HCT116 (cell line): ENCODE measurements around the gene CCDC154. TPM values are rescaled to one million over a fixed set of nuclear protein-coding genes. Genes with fewer than 3 reads are reported as not detected.

Experiments
- ATAC-seq: fragments of 200-7000 bp; cut with Tn5 transposase; 2 replicates; pipeline ENCODE4 v1.9.1; 2020; ENCODE audit warnings: mild to moderate bottlenecking, moderate library complexity
- BruUV-seq: library from RNA; stranded (reverse); fragments of 400-500 nt; replicated peaks from 2 replicates; lab custom pipeline; 2021; lab: Mats Ljungman, UMichigan
- CTCF ChIA-PET: fragments of 300-600 bp; sonication (Branson Sonifier 250); formaldehyde crosslinking; loops from one replicate; lab custom pipeline; 2021; ENCODE audit warnings: antibody characterized with exemption; lab: Charles Lee
- POLR2A ChIA-PET: fragments of 300-600, 350-600 bp; sonication (Branson Sonifier 250); formaldehyde crosslinking; loops from one replicate; lab custom pipeline; 2021; ENCODE audit warnings: antibody characterized with exemption; lab: Charles Lee
- RAD21 ChIA-PET, 2 experiments: fragments of 300-600 bp; sonication (Branson Sonifier 250); formaldehyde crosslinking; loops; one replicate each; lab custom pipeline; 2023; ENCODE audit warnings: low total read pairs in 2 of 2; ENCODE audit not compliant: uncharacterized antibody in 2 of 2, unreplicated experiment in 2 of 2, low non-redundant PET in 1 of 2; lab: Charles Lee
- DNase-seq: peaks from one replicate; pipeline ENCODE4 v3.0.0-alpha.2; 2010; ENCODE audit warnings: low read depth, low spot score
- H2AFZ ChIP-seq: fragments of 200-600 bp; shearing (Covaris generic), sonication (generic); 2 replicates; pipeline ENCODE4 v1.6.1; 2017; ENCODE audit warnings: low read depth, mixed run types, mixed read lengths, antibody characterized with exemption, low read length; ENCODE audit not compliant: poor library complexity, severe bottlenecking
- H3K27ac ChIP-seq: 2 replicates; pipeline ENCODE4 v1.5.1; 2012; ENCODE audit warnings: low read depth, low read length
- H3K27me3 ChIP-seq: fragments of 200-600 bp; sonication (generic); 2 replicates; pipeline ENCODE4 v1.6.1; 2016; ENCODE audit warnings: mixed run types, low read length, mixed read lengths; ENCODE audit not compliant: insufficient read depth
- H3K36me3 ChIP-seq, 2 experiments: fragments of 200-500 bp in 1 of 2; fragments of 200-600 bp in 1 of 2; sonication (Bioruptor generic) in 1 of 2; sonication (generic) in 1 of 2; 2 replicates each; pipeline versions ENCODE4 v1.5.1 to v1.6.1; 2014 to 2016; ENCODE audit warnings: low read length in 2 of 2, inconsistent platforms in 1 of 2, mixed read lengths in 1 of 2, mixed run types in 1 of 2; ENCODE audit not compliant: insufficient read depth in 2 of 2, control insufficient read depth in 1 of 2
- H3K4me1 ChIP-seq, 2 experiments: fragments of 200-600 bp in 1 of 2; sonication (generic) in 1 of 2; 2 replicates each; pipeline versions ENCODE4 v1.5.1 to v1.6.1; 2012 to 2017; ENCODE audit warnings: low read length in 2 of 2, inconsistent platforms in 1 of 2, mild to moderate bottlenecking in 1 of 2, mixed read lengths in 1 of 2, mixed run types in 1 of 2, moderate library complexity in 1 of 2; ENCODE audit not compliant: insufficient read depth in 2 of 2, control insufficient read depth in 1 of 2
- H3K4me2 ChIP-seq: fragments of 200-600 bp; sonication (generic); 2 replicates; pipeline ENCODE4 v1.6.1; 2017; ENCODE audit warnings: mixed run types, low read length, mixed read lengths
- H3K4me3 ChIP-seq, 2 experiments: fragments of 200-600 bp in 1 of 2; sonication (generic) in 1 of 2; replicated peaks in 1 of 2; 2 replicates each; pipeline ENCODE4 v1.5.1; 2011 to 2016; ENCODE audit warnings: low read length in 2 of 2, control low read depth in 1 of 2, low read depth in 1 of 2, mild to moderate bottlenecking in 1 of 2, mixed read lengths in 1 of 2, mixed run types in 1 of 2
- H3K79me2 ChIP-seq: fragments of 200-600 bp; sonication (generic); 2 replicates; pipeline ENCODE4 v1.6.1; 2017; ENCODE audit warnings: mild to moderate bottlenecking, mixed run types, low read length, moderate library complexity, mixed read lengths; ENCODE audit not compliant: insufficient read depth
- H3K9ac ChIP-seq: fragments of 200-600 bp; sonication (generic); 2 replicates; pipeline ENCODE4 v1.6.1; 2016; ENCODE audit warnings: low read length, mixed read lengths
- H3K9me2 ChIP-seq: fragments of 200-600 bp; sonication (generic), shearing (Covaris generic); 2 replicates; pipeline ENCODE4 v1.6.1; 2017; ENCODE audit warnings: mixed run types, mild to moderate bottlenecking, moderate library complexity; ENCODE audit not compliant: insufficient read depth
- H3K9me3 ChIP-seq, 2 experiments: fragments of 200-500 bp in 1 of 2; fragments of 200-600 bp in 1 of 2; sonication (Bioruptor generic) in 1 of 2; sonication (generic) in 1 of 2; 2 replicates each; pipeline ENCODE4 v1.6.1; 2014 to 2017; ENCODE audit warnings: low read length in 2 of 2, mixed read lengths in 2 of 2, inconsistent platforms in 1 of 2, low read depth in 1 of 2, mild to moderate bottlenecking in 1 of 2, mixed run types in 1 of 2, moderate library complexity in 1 of 2; ENCODE audit not compliant: control insufficient read depth in 1 of 2, insufficient read depth in 1 of 2
- H4K20me1 ChIP-seq: fragments of 200-600 bp; sonication (generic), shearing (Covaris generic); 2 replicates; pipeline ENCODE4 v1.6.1; 2017; ENCODE audit warnings: mixed run types, mild to moderate bottlenecking, moderate library complexity; ENCODE audit not compliant: insufficient read depth
- CBX3 ChIP-seq: IDR thresholded peaks from 2 replicates; pipeline ENCODE4 v1.6.1; 2012; ENCODE audit warnings: low read depth
- CEBPB ChIP-seq: IDR thresholded peaks from 2 replicates; pipeline ENCODE4 v1.6.1; 2012; ENCODE audit warnings: low read depth
- EGR1 ChIP-seq: IDR thresholded peaks from 2 replicates; pipeline ENCODE4 v1.6.1; 2012; ENCODE audit warnings: low read depth
- ELF1 ChIP-seq: IDR thresholded peaks from 2 replicates; pipeline ENCODE4 v1.6.1; 2012; ENCODE audit warnings: low read depth, borderline replicate concordance
- EZH2 ChIP-seq: fragments of 200-600 bp; sonication (generic); IDR thresholded peaks from 2 replicates; pipeline ENCODE4 v1.6.1; 2017; ENCODE audit warnings: antibody characterized with exemption, mixed run types
- EZH2phosphoT487 ChIP-seq: fragments of 200-600 bp; IDR thresholded peaks from 2 replicates; pipeline ENCODE4 v1.6.1; 2018; ENCODE audit warnings: antibody characterized with exemption, borderline replicate concordance
- FOSL1 ChIP-seq: IDR thresholded peaks from 2 replicates; pipeline ENCODE4 v1.6.1; 2012; ENCODE audit warnings: low read depth
- RAD21 ChIP-seq: IDR thresholded peaks from 2 replicates; pipeline ENCODE4 v1.6.1; 2012; ENCODE audit warnings: low read depth, mild to moderate bottlenecking
- SP1 ChIP-seq: IDR thresholded peaks from 2 replicates; pipeline ENCODE4 v1.6.1; 2012; ENCODE audit warnings: low read depth
- YY1 ChIP-seq: IDR thresholded peaks from 2 replicates; pipeline ENCODE4 v1.6.1; 2011; ENCODE audit warnings: low read length, low read depth, moderate library complexity, mild to moderate bottlenecking; ENCODE audit not compliant: insufficient replicate concordance; ENCODE audit errors: extremely low read depth
- ZNF274 ChIP-seq: fragments of 200-500 bp; sonication (Bioruptor generic); IDR thresholded peaks from 2 replicates; pipeline ENCODE4 v1.6.1; 2014; ENCODE audit warnings: mild to moderate bottlenecking, low read depth, low read length, inconsistent platforms
- intact Hi-C: fragments of 100-400 bp; cut with micrococcal nuclease; formaldehyde crosslinking; loops from 2 replicates; pipeline ENCODE4 v1.10.0; 2022
- total RNA-seq: library from RNA; stranded (reverse); gene quantifications from one replicate; pipeline ENCODE4 v1.2.1, GENCODE V29; 2021; ENCODE audit not compliant: unreplicated experiment
- TF ChIP-seq, protein P1 (sequence below): IDR thresholded peaks from 2 replicates; pipeline ENCODE4 v1.6.1; 2012

Gene CCDC154
- total RNA-seq, 1 experiment from 2014 or later = 1.7 TPM

DNA sequence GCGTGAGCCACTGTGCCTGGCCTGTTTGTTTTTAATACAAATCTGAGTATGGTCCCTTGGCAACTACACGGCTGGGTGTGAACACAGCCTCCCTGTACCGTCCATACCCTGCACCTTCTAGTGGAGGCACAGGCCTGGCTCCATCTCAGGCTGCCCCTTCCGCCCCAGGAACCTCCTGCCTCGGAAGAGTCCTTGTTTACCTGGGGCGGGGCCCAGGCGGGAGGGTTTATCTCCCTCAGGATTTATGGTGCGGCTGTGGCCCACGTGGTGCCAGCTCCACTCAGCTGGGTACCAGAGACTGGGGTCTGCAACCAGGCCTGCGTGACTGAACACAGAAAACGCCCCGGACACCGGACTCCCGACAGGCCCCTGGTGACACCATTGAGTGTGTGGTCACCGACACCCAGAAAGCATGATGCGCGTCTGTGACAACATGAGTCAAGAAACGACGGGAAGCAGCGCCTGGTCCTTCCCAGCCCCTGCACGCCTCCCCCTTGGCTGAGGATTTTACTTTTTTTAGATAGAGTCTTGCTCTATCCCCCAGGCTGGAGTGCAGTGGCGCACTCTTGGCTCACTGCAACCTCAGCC, 48.8 kb downstream of the CCDC154 start:
- no peaks in the 10 kb centered on the region; a peak in 1 of 4 replicates for H3K36me3 ChIP-seq
- intact Hi-C loops = no loop called here
- H3K9me3 ChIP-seq = no peaks in the 10 kb centered on the region
- H3K27ac ChIP-seq = no peak overlapping the region
- H3K4me2 ChIP-seq = no peak overlapping the region
- ATAC-seq (no peak), DNase-seq (no peak)
- no peaks in the 10 kb centered on the region for H3K27me3 ChIP-seq
- no peaks in the 10 kb centered on the region for H3K4me1 ChIP-seq
- CTCF ChIA-PET = no interaction called here
- no peak overlapping the region for H3K4me3 ChIP-seq
- POLR2A ChIA-PET = no interaction called here
- H3K9me2 ChIP-seq = no peaks in the 10 kb centered on the region
- BruUV-seq = no TSS peak
- RAD21 ChIA-PET = no interaction called here
- TF ChIP-seq EZH2phosphoT487 = no peak
- H3K79me2 ChIP-seq = no peaks in the 10 kb centered on the region
- no peak overlapping the region for H3K9ac ChIP-seq
- no peaks in the 10 kb centered on the region for H4K20me1 ChIP-seq
- no peak overlapping the region for H2AFZ ChIP-seq

DNA sequence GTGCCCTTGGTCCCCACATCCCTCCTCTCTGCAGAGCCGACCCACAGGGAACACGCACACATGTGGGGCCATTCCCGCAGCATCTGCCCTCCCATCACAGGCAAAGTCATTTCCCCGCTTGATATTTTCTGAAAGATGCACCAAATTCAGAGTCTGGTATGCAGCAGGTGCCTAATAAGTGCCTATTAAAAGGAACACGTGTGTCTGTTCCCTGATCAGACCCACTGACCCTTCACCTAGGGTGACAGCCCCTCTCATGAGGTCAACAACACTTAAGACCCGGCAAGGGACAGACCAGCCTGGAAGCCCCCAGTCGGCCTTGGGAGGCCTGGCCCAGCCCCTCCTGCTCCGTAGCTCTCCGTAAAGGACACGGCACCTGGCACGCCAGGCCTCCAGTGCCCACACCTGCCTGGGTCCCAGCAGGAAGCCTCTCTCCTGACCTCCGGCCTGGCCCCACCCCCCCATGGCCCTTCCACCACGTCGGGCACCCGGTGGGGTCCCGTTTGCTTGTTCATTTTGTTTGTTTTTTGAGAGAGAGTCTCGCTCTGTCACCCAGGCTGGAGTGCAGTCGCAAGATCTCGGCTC, 49.9 kb downstream of the CCDC154 start:
- intact Hi-C loops = no loop called here
- Histone ChIP-seq H3K9me2 (no peaks in the 10 kb centered on the region), H2AFZ (no peak overlapping the region), H3K4me3 (no peak overlapping the region), H3K27me3 (no peaks in the 10 kb centered on the region), H3K36me3 (no peaks in the 10 kb centered on the region; a peak in 1 of 4 replicates), H3K4me1 (no peaks in the 10 kb centered on the region), H3K9ac (no peak overlapping the region), H3K27ac (no peak overlapping the region), H4K20me1 (no peaks in the 10 kb centered on the region), H3K9me3 (no peaks in the 10 kb centered on the region), H3K79me2 (no peaks in the 10 kb centered on the region), H3K4me2 (no peak overlapping the region)
- ATAC-seq = no peak
- POLR2A ChIA-PET = no interaction called here
- BruUV-seq = no TSS peak
- RAD21 ChIA-PET = interaction anchor here in 1 of 2 experiments (0.7 kb wide), 1 partner anchor 37 kb away, joined by 3 read pairs; no protein-coding TSS in a partner anchor
- no peak for DNase-seq
- CTCF ChIA-PET = no interaction called here
- TF ChIP-seq, protein P1, sequence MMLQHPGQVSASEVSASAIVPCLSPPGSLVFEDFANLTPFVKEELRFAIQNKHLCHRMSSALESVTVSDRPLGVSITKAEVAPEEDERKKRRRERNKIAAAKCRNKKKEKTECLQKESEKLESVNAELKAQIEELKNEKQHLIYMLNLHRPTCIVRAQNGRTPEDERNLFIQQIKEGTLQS = no peak
- TF ChIP-seq FOSL1 (no peak), EGR1 (no peak), ZNF274 (no peak), ELF1 (no peak), YY1 (no peak), CEBPB (no peak), SP1 (no peak), CBX3 (no peak), RAD21 (no peak), EZH2 (no peak), EZH2phosphoT487 (no peak)
